Measurements from ENCODE around the gene SCAI. TPM values are rescaled to one million over a fixed set of nuclear protein-coding genes. Genes with fewer than 3 reads are reported as not detected.
"Not testable (repeated sequence)": the region's sequence is repeated elsewhere in the genome, so short reads cannot be mapped to it uniquely, and the experiment has no call there.

Gene SCAI
- polyA plus RNA-seq, 4 donors = under 0.01 to 7.2 (median 0.69) TPM

- peaks cover 0 to 5% (median 3%) of the 10 kb centered on the region in 3 donors for H3K4me1 ChIP-seq (ENCODE audit: control insufficient read depth in 3 of 3, insufficient read depth in 2 of 3, low read depth in 1 of 3, low read length in 2 of 3)
- no peaks in the 10 kb centered on the region for H3K27me3 ChIP-seq (ENCODE audit: control insufficient read depth in 3 of 3, insufficient read depth in 3 of 3, low read length in 3 of 3)
- DNase-seq (no peak), FAIRE-seq (no peak)
- WGBS, 3 donors = 90 to 98% (median 93%) methylated on average over 9 of the region's 9 CpGs
- H3K4me3 ChIP-seq (ENCODE audit: low read depth in 1 of 3, low read length in 3 of 3) = no peak overlapping the region
- H3K36me3 ChIP-seq (ENCODE audit: control insufficient read depth in 3 of 3, insufficient read depth in 2 of 3, low read depth in 1 of 3, low read length in 3 of 3) = peaks cover 0 to 13% (median 0%) of the 10 kb centered on the region in 3 donors
- H3K27ac ChIP-seq (ENCODE audit: low read depth in 1 of 3, low read length in 2 of 3) = no peak overlapping the region
- H3K9me3 ChIP-seq (ENCODE audit: control insufficient read depth in 2 of 2, insufficient read depth in 1 of 2, low read depth in 1 of 2, low read length in 1 of 2) = no peaks in the 10 kb centered on the region
Measured at GRCh38 chr9:125180876-125181275, 37.5 kb upstream of the SCAI start.

DNA sequence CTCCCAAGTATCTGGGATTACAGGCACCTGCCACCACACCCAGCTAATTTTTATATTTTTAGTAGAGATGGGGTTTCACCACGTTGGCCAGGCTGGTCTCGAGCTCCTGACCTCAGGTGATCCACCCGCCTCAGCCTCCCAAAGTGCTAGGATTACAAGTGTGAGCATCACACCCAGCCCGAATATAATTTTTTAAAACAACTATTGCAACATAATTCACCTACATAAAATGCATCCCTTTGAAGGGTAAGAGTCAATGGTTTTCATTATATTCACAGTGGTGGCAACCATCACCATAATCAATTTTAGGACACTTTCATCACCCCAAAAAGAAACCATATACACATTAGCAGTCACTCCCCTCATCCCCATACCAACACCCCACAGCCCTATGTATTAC is 36.4 kb upstream of the SCAI start:
- peaks cover 0 to 15% (median 0%) of the 10 kb centered on the region in 3 donors for H3K36me3 ChIP-seq (ENCODE audit: control insufficient read depth in 3 of 3, insufficient read depth in 2 of 3, low read depth in 1 of 3, low read length in 3 of 3)
- not testable (repeated sequence) for H3K9me3 ChIP-seq (ENCODE audit: control insufficient read depth in 2 of 2, insufficient read depth in 1 of 2, low read depth in 1 of 2, low read length in 1 of 2); FAIRE-seq; H3K4me3 ChIP-seq (ENCODE audit: low read depth in 1 of 3, low read length in 3 of 3); H3K27ac ChIP-seq (ENCODE audit: low read depth in 1 of 3, low read length in 2 of 3); H3K4me1 ChIP-seq (ENCODE audit: control insufficient read depth in 3 of 3, insufficient read depth in 2 of 3, low read depth in 1 of 3, low read length in 2 of 3); DNase-seq; H3K27me3 ChIP-seq (ENCODE audit: control insufficient read depth in 3 of 3, insufficient read depth in 3 of 3, low read length in 3 of 3)
- WGBS, 3 donors = 88 to 96% (median 90%) methylated on average over 4 of the region's 4 CpGs

GRCh38 chr9:125177888-125178287 is 34.6 kb upstream of the SCAI start:
- WGBS, 3 donors = 90 to 100% (median 92%) methylated on average over 1 of the region's 1 CpG
- Histone ChIP-seq H3K4me3 (ENCODE audit: low read depth in 1 of 3, low read length in 3 of 3) (no peak overlapping the region), H3K27me3 (ENCODE audit: control insufficient read depth in 3 of 3, insufficient read depth in 3 of 3, low read length in 3 of 3) (no peaks in the 10 kb centered on the region), H3K27ac (ENCODE audit: low read depth in 1 of 3, low read length in 2 of 3) (no peak overlapping the region), H3K9me3 (ENCODE audit: control insufficient read depth in 2 of 2, insufficient read depth in 1 of 2, low read depth in 1 of 2, low read length in 1 of 2) (no peaks in the 10 kb centered on the region), H3K4me1 (ENCODE audit: control insufficient read depth in 3 of 3, insufficient read depth in 2 of 3, low read depth in 1 of 3, low read length in 2 of 3) (no peaks in the 10 kb centered on the region), H3K36me3 (ENCODE audit: control insufficient read depth in 3 of 3, insufficient read depth in 2 of 3, low read depth in 1 of 3, low read length in 3 of 3) (peaks cover 0 to 17% (median 0%) of the 10 kb centered on the region in 3 donors)
- DNase-seq = no peak
- no peak for FAIRE-seq

DNA sequence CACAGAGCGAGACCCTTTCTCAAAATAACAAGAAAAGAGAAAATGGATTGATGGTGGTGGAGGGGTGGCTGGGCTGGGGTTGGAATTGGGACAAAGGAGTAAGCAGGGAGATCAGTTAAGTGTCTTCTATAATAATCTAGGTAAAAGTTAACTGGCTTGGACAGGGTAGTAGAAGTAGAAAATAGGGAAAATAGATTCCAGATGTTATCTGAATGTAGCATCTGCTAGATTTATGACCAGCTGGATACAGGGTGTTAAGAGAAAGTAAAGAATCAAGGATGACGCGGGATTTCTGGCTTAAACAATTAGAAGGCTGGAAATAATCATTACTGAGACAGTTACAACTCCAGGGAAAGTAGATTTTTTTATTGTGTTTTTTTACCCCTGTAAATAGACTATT is 33.3 kb upstream of the SCAI start:
- 84 to 97% (median 95%) methylated on average over 3 of the region's 3 CpGs for WGBS, 3 donors
- Histone ChIP-seq H3K9me3 (ENCODE audit: control insufficient read depth in 2 of 2, insufficient read depth in 1 of 2, low read depth in 1 of 2, low read length in 1 of 2) (no peaks in the 10 kb centered on the region), H3K27me3 (ENCODE audit: control insufficient read depth in 3 of 3, insufficient read depth in 3 of 3, low read length in 3 of 3) (no peaks in the 10 kb centered on the region), H3K36me3 (ENCODE audit: control insufficient read depth in 3 of 3, insufficient read depth in 2 of 3, low read depth in 1 of 3, low read length in 3 of 3) (peaks cover 0 to 15% (median 1%) of the 10 kb centered on the region in 3 donors), H3K27ac (ENCODE audit: low read depth in 1 of 3, low read length in 2 of 3) (peak overlapping the region in 1 of 3 donors; percentile 23), H3K4me3 (ENCODE audit: low read depth in 1 of 3, low read length in 3 of 3) (no peak overlapping the region), H3K4me1 (ENCODE audit: control insufficient read depth in 3 of 3, insufficient read depth in 2 of 3, low read depth in 1 of 3, low read length in 2 of 3) (no peaks in the 10 kb centered on the region)
- FAIRE-seq (no peak), DNase-seq (no peak)

- Histone ChIP-seq H3K4me1 (ENCODE audit: control insufficient read depth in 3 of 3, insufficient read depth in 2 of 3, low read depth in 1 of 3, low read length in 2 of 3) (no peaks in the 10 kb centered on the region), H3K4me3 (ENCODE audit: low read depth in 1 of 3, low read length in 3 of 3) (no peak overlapping the region), H3K27me3 (ENCODE audit: control insufficient read depth in 3 of 3, insufficient read depth in 3 of 3, low read length in 3 of 3) (no peaks in the 10 kb centered on the region), H3K27ac (ENCODE audit: low read depth in 1 of 3, low read length in 2 of 3) (peak overlapping the region in 1 of 3 donors; percentile 49), H3K9me3 (ENCODE audit: control insufficient read depth in 2 of 2, insufficient read depth in 1 of 2, low read depth in 1 of 2, low read length in 1 of 2) (no peaks in the 10 kb centered on the region), H3K36me3 (ENCODE audit: control insufficient read depth in 3 of 3, insufficient read depth in 2 of 3, low read depth in 1 of 3, low read length in 3 of 3) (peaks cover 0 to 28% (median 3%) of the 10 kb centered on the region in 3 donors)
- 51 to 89% (median 75%) methylated on average over 6 of the region's 6 CpGs for WGBS, 3 donors
- no peak for FAIRE-seq
- no peak for DNase-seq
Measured at GRCh38 chr9:125172031-125172755, 28.9 kb upstream of the SCAI start.

DNA sequence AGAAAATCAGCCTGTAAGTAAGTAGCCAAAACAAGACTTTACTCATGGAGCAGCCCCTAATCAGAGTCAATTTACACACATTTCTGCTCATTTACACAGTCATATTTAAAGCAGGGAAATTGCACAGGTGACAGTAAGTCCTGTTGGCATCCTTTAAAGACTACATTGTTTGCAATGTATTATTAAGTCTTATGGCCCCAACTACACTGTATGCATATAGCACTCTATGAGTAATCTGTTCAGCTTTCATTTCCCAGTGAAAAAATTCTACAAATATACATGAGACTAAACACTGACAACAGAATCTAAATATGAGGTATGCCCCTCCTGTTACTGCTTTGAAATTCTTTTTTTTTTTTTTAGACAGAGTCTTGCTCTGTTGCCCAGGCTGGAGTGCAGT is 26.6 kb upstream of the SCAI start:
- FAIRE-seq = no peak
- Histone ChIP-seq H3K4me3 (ENCODE audit: low read depth in 1 of 3, low read length in 3 of 3) (no peak overlapping the region), H3K27me3 (ENCODE audit: control insufficient read depth in 3 of 3, insufficient read depth in 3 of 3, low read length in 3 of 3) (no peaks in the 10 kb centered on the region), H3K4me1 (ENCODE audit: control insufficient read depth in 3 of 3, insufficient read depth in 2 of 3, low read depth in 1 of 3, low read length in 2 of 3) (no peaks in the 10 kb centered on the region), H3K9me3 (ENCODE audit: control insufficient read depth in 2 of 2, insufficient read depth in 1 of 2, low read depth in 1 of 2, low read length in 1 of 2) (no peaks in the 10 kb centered on the region), H3K27ac (ENCODE audit: low read depth in 1 of 3, low read length in 2 of 3) (no peak overlapping the region), H3K36me3 (ENCODE audit: control insufficient read depth in 3 of 3, insufficient read depth in 2 of 3, low read depth in 1 of 3, low read length in 3 of 3) (peaks cover 0 to 29% (median 3%) of the 10 kb centered on the region in 3 donors)
- DNase-seq = no peak

DNA sequence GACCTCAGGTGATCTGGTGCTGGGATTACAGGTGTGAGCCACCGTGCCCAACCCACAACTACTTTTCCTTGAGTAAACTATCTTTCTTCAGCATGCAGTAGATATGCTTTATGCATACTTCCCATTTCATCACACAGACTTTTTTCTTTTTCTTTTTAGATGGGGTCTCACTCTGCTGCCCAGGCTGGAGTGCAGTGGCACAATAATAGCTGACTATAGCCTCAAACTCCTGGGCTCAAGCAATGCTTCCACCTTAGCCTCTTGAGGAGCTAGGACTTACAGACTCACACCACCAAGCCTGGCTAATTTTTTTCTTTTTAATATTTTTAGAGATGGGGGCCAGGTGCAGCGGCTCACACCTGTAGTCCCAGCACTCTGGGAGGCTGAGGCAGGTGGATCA is 23.4 kb upstream of the SCAI start:
- Histone ChIP-seq H3K4me1 (ENCODE audit: control insufficient read depth in 3 of 3, insufficient read depth in 2 of 3, low read depth in 1 of 3, low read length in 2 of 3) (no peaks in the 10 kb centered on the region), H3K4me3 (ENCODE audit: low read depth in 1 of 3, low read length in 3 of 3) (no peak overlapping the region), H3K36me3 (ENCODE audit: control insufficient read depth in 3 of 3, insufficient read depth in 2 of 3, low read depth in 1 of 3, low read length in 3 of 3) (peaks cover 0 to 32% (median 2%) of the 10 kb centered on the region in 3 donors), H3K9me3 (ENCODE audit: control insufficient read depth in 2 of 2, insufficient read depth in 1 of 2, low read depth in 1 of 2, low read length in 1 of 2) (no peaks in the 10 kb centered on the region), H3K27me3 (ENCODE audit: control insufficient read depth in 3 of 3, insufficient read depth in 3 of 3, low read length in 3 of 3) (no peaks in the 10 kb centered on the region), H3K27ac (ENCODE audit: low read depth in 1 of 3, low read length in 2 of 3) (no peak overlapping the region)
- 55 to 95% (median 77%) methylated on average over 2 of the region's 2 CpGs for WGBS, 3 donors
- DNase-seq (no peak), FAIRE-seq (no peak)

GRCh38 chr9:125162891-125163290 is 19.6 kb upstream of the SCAI start:
- H3K9me3 ChIP-seq (ENCODE audit: control insufficient read depth in 2 of 2, insufficient read depth in 1 of 2, low read depth in 1 of 2, low read length in 1 of 2); H3K27me3 ChIP-seq (ENCODE audit: control insufficient read depth in 3 of 3, insufficient read depth in 3 of 3, low read length in 3 of 3); H3K4me1 ChIP-seq (ENCODE audit: control insufficient read depth in 3 of 3, insufficient read depth in 2 of 3, low read depth in 1 of 3, low read length in 2 of 3); H3K27ac ChIP-seq (ENCODE audit: low read depth in 1 of 3, low read length in 2 of 3); DNase-seq; H3K4me3 ChIP-seq (ENCODE audit: low read depth in 1 of 3, low read length in 3 of 3); FAIRE-seq: not testable (repeated sequence)
- WGBS, 3 donors = 95 to 99% (median 97%) methylated on average over 6 of the region's 6 CpGs
- peaks cover 0 to 21% (median 0%) of the 10 kb centered on the region in 3 donors for H3K36me3 ChIP-seq (ENCODE audit: control insufficient read depth in 3 of 3, insufficient read depth in 2 of 3, low read depth in 1 of 3, low read length in 3 of 3)

Measured in small intestine (tissue), 7 donors.